Panc1 (cell line): ENCODE data around the gene LRMDA. TPM values are rescaled to one million over a fixed set of nuclear protein-coding genes. Genes with fewer than 3 reads are reported as not detected.

Source experiments
- ATAC-seq: fragments of 200-7000 bp; cut with Tn5 transposase; 2 replicates; pipeline ENCODE4 v1.9.1; 2020; ENCODE audit warnings: mild to moderate bottlenecking, moderate library complexity
- BruUV-seq: library from RNA; stranded (reverse); fragments of 400-500 nt; replicated peaks from 2 replicates; lab custom pipeline; 2021; lab: Mats Ljungman, UMichigan
- CTCF ChIA-PET: fragments of 300-600 bp; sonication (Branson Sonifier 250); formaldehyde crosslinking; loops from one replicate; lab custom pipeline; 2022; ENCODE audit warnings: antibody characterized with exemption; lab: Charles Lee
- POLR2A ChIA-PET: fragments of 300-600 bp; sonication (Branson Sonifier 250); formaldehyde crosslinking; loops from one replicate; lab custom pipeline; 2022; ENCODE audit warnings: antibody characterized with exemption; lab: Charles Lee
- DNase-seq: peaks from one replicate; pipeline ENCODE4 v3.0.0-alpha.2; 2010; ENCODE audit warnings: low read depth, low spot score
- H3K27ac ChIP-seq: 2 replicates; pipeline ENCODE4 v1.5.1; 2011; ENCODE audit warnings: mild to moderate bottlenecking, low read length, inconsistent platforms
- H3K27me3 ChIP-seq: fragments of 200-500 bp; sonication (Bioruptor generic); 2 replicates; pipeline ENCODE4 v1.6.0; 2014; ENCODE audit warnings: low read length, inconsistent platforms; ENCODE audit not compliant: control insufficient read depth, insufficient read depth
- H3K36me3 ChIP-seq: fragments of 200-500 bp; sonication (Bioruptor generic); 2 replicates; pipeline ENCODE4 v1.5.1; 2014; ENCODE audit warnings: inconsistent platforms, mild to moderate bottlenecking, low read length, moderate library complexity; ENCODE audit not compliant: control insufficient read depth, insufficient read depth
- H3K4me1 ChIP-seq: 2 replicates; pipeline ENCODE4 v1.5.1; 2011; ENCODE audit warnings: inconsistent platforms, mild to moderate bottlenecking, low read length, moderate library complexity; ENCODE audit not compliant: control insufficient read depth, insufficient read depth
- H3K4me3 ChIP-seq, 2 experiments: 2 replicates each; pipeline ENCODE4 v1.5.1; 2011 to 2012; ENCODE audit warnings: low read depth in 2 of 2, low read length in 2 of 2, mild to moderate bottlenecking in 2 of 2, inconsistent platforms in 1 of 2, moderate library complexity in 1 of 2
- H3K9me3 ChIP-seq: fragments of 200-500 bp; sonication (Bioruptor generic); 2 replicates; pipeline ENCODE4 v1.5.1; 2014; ENCODE audit warnings: low read depth, mild to moderate bottlenecking, inconsistent platforms, low read length, moderate library complexity; ENCODE audit not compliant: control insufficient read depth, insufficient read depth
- POLR2AphosphoS5 ChIP-seq: IDR thresholded peaks from 2 replicates; pipeline ENCODE4 v1.6.1; 2012; ENCODE audit warnings: mild to moderate bottlenecking, low read depth, low read length, moderate library complexity
- SIN3A ChIP-seq: IDR thresholded peaks from 2 replicates; pipeline ENCODE4 v1.6.1; 2012; ENCODE audit warnings: low read depth, mild to moderate bottlenecking, low read length, moderate library complexity, borderline replicate concordance; ENCODE audit not compliant: insufficient read depth
- TCF7L2 ChIP-seq: IDR thresholded peaks from 2 replicates; pipeline ENCODE4 v1.6.1; 2011; ENCODE audit warnings: mild to moderate bottlenecking, low read depth, low read length, inconsistent platforms
- in situ Hi-C: cut with HindIII; loops from 2 replicates; pipeline ENCODE4 v1.10.0; 2016; ENCODE audit warnings: low sequenced_read_pairs, low pct_unique_long_range_greater_than_20kb
- intact Hi-C: fragments of 100-400 bp; cut with micrococcal nuclease; formaldehyde crosslinking; loops from one replicate; pipeline ENCODE4 v1.10.0; 2022; ENCODE audit not compliant: unreplicated experiment
- total RNA-seq: library from RNA; stranded (reverse); gene quantifications from one replicate; pipeline ENCODE4 v1.2.1, GENCODE V29; 2021; ENCODE audit not compliant: unreplicated experiment
- TF ChIP-seq, protein P1 (sequence below), 2 experiments: IDR thresholded peaks; 2 replicates each; pipeline ENCODE4 v1.6.1; 2011 to 2012; ENCODE audit warnings: low read depth in 2 of 2, control low read depth in 1 of 2, low read length in 1 of 2, mild to moderate bottlenecking in 1 of 2, moderate library complexity in 1 of 2; ENCODE audit not compliant: insufficient read depth in 1 of 2
- TF ChIP-seq, protein P2 (sequence below): fragments of 450-650 bp; IDR thresholded peaks from 2 replicates; pipeline ENCODE4 v1.5.1; 2017; ENCODE audit warnings: mild to moderate bottlenecking

Gene LRMDA
- total RNA-seq, 1 experiment from 2014 or later: 1.2 TPM

DNA sequence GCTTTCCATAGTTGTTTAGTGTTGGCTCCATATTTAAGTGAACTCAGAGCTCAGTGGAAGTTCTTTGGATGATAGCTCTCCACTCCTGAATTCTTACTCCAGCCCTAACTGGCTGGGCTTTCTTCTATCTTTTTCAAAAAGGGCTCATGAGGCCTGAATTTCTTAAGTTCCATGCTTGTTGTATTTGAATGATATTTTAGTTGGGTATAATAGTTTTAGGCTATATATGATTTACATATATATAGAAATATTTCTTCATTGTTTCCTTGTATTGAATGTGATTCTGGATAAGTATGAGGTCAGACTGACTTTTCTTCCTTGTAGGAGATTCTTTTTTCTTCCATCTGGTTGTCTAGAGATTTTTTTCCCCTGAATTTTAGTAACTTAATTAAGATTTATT is 843.5 kb downstream of the LRMDA start:
- Histone ChIP-seq H3K9me3 (peaks cover 10% of the 10 kb centered on the region), H3K4me3 (no peak overlapping the region), H3K36me3 (no peaks in the 10 kb centered on the region), H3K27me3 (no peaks in the 10 kb centered on the region), H3K4me1 (no peaks in the 10 kb centered on the region), H3K27ac (no peak overlapping the region)
- intact Hi-C loops (no loop called here), in situ Hi-C loops (no loop called here)
- no TSS peak for BruUV-seq
- no peak for TF ChIP-seq POLR2AphosphoS5
- TF ChIP-seq TCF7L2: no peak
- TF ChIP-seq, protein P1, sequence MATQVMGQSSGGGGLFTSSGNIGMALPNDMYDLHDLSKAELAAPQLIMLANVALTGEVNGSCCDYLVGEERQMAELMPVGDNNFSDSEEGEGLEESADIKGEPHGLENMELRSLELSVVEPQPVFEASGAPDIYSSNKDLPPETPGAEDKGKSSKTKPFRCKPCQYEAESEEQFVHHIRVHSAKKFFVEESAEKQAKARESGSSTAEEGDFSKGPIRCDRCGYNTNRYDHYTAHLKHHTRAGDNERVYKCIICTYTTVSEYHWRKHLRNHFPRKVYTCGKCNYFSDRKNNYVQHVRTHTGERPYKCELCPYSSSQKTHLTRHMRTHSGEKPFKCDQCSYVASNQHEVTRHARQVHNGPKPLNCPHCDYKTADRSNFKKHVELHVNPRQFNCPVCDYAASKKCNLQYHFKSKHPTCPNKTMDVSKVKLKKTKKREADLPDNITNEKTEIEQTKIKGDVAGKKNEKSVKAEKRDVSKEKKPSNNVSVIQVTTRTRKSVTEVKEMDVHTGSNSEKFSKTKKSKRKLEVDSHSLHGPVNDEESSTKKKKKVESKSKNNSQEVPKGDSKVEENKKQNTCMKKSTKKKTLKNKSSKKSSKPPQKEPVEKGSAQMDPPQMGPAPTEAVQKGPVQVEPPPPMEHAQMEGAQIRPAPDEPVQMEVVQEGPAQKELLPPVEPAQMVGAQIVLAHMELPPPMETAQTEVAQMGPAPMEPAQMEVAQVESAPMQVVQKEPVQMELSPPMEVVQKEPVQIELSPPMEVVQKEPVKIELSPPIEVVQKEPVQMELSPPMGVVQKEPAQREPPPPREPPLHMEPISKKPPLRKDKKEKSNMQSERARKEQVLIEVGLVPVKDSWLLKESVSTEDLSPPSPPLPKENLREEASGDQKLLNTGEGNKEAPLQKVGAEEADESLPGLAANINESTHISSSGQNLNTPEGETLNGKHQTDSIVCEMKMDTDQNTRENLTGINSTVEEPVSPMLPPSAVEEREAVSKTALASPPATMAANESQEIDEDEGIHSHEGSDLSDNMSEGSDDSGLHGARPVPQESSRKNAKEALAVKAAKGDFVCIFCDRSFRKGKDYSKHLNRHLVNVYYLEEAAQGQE (IDR thresholded peaks at IDR 0.05; ENCODE audit: insufficient read depth in 1 of 2, low read depth in 2 of 2, low read length in 1 of 2): no peak
- DNase-seq (no peak), ATAC-seq (no peak)
- ChIA-PET CTCF (no interaction called here), POLR2A (no interaction called here)

DNA sequence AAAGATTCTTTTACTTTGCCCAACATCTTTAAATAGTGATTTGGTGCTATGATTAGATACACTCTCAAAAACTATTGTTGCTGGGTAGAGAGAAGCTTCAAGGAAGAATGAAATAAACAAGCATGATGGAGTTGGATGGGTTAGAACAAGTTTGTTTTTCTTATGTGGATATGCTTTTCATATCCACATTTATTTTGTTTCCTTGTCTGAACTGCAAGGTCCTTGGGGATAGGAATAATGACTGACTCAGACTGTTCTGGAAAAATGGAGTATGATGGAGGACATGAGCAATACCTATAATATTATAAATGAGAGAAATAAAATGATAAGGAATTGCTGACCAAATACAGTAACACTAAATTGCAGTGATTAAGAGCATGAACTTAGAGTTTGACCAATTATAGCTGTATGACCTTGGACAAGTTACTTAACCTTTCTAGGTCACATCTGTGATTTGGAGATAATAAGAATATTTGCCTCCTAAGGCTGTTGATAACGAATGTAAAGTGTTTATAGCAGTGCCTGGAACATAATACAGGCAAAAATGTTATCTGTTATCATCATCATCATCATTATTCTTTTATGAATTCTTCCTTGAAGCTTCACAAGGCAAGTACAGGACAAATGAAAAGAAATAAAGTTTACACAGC is 847.5 kb downstream of the LRMDA start:
- intact Hi-C loops (no loop called here), in situ Hi-C loops (no loop called here)
- Histone ChIP-seq H3K27ac (no peak overlapping the region), H3K36me3 (no peaks in the 10 kb centered on the region), H3K4me3 (no peak overlapping the region), H3K4me1 (no peaks in the 10 kb centered on the region), H3K27me3 (no peaks in the 10 kb centered on the region), H3K9me3 (peaks cover 10% of the 10 kb centered on the region)
- BruUV-seq: no TSS peak
- CTCF ChIA-PET: no interaction called here
- POLR2A ChIA-PET: no interaction called here
- ATAC-seq (no peak), DNase-seq (no peak)
- TF ChIP-seq SIN3A: no peak
- TF ChIP-seq TCF7L2: no peak
- no peak for TF ChIP-seq POLR2AphosphoS5
- TF ChIP-seq, protein P2, sequence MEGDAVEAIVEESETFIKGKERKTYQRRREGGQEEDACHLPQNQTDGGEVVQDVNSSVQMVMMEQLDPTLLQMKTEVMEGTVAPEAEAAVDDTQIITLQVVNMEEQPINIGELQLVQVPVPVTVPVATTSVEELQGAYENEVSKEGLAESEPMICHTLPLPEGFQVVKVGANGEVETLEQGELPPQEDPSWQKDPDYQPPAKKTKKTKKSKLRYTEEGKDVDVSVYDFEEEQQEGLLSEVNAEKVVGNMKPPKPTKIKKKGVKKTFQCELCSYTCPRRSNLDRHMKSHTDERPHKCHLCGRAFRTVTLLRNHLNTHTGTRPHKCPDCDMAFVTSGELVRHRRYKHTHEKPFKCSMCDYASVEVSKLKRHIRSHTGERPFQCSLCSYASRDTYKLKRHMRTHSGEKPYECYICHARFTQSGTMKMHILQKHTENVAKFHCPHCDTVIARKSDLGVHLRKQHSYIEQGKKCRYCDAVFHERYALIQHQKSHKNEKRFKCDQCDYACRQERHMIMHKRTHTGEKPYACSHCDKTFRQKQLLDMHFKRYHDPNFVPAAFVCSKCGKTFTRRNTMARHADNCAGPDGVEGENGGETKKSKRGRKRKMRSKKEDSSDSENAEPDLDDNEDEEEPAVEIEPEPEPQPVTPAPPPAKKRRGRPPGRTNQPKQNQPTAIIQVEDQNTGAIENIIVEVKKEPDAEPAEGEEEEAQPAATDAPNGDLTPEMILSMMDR: no peak
- TF ChIP-seq, protein P1 (IDR thresholded peaks at IDR 0.05; ENCODE audit: insufficient read depth in 1 of 2, low read depth in 2 of 2, low read length in 1 of 2): no peak
